AG09319 (cell line): ENCODE results near the gene LEP.

Source experiments
- DNase-seq: peaks from one replicate; pipeline ENCODE4 v3.0.0-alpha.2; 2010; ENCODE audit warnings: low read depth; ENCODE audit errors: extremely low read depth
- CTCF ChIP-seq: IDR thresholded peaks from 2 replicates; pipeline ENCODE4 v1.5.1; 2011; ENCODE audit warnings: low read depth, mild to moderate bottlenecking, inconsistent platforms, low read length, moderate library complexity

The LEP gene

DNA sequence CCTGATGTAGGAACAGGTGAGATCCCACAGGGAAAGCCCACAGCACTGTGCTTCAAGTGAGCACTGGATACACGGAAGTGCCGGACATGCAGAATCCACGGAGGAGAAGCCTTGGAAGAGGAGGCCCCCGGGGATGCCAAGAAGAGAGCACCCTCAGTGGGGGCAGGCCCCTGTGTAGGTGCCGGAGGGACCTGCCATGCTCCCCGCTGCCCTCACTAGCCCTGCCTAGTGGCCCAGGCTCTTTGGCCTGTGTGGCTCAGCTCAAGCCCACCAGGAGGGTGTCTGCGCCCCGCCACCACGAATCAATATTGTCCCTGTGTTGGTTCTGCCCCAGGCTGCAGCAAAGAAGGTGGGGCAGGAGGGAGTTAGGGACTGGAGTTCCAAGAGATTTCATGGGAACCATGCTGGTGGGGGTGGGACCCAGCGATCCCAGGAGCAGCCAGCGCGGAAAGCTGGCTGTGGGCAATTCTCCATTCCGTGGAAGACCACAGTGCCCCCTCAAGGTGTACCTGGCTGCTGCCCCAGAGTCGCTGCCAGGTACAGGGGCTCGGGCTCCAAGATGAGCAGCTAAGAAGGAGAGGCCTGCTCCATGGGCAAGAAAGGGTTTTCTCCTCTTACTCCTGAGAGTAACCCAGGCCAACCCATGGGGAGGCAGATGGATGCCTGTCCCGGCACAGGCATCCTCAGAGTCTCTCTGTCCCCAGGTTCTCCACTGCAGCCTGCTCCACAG lies 34.9 kb upstream of the LEP start:
- no peak for TF ChIP-seq CTCF
- DNase-seq: no peak

GRCh38 chr7:128206747-128207500 lies 34.2 kb upstream of the LEP start:
- no peak for DNase-seq
- no peak for TF ChIP-seq CTCF

DNA sequence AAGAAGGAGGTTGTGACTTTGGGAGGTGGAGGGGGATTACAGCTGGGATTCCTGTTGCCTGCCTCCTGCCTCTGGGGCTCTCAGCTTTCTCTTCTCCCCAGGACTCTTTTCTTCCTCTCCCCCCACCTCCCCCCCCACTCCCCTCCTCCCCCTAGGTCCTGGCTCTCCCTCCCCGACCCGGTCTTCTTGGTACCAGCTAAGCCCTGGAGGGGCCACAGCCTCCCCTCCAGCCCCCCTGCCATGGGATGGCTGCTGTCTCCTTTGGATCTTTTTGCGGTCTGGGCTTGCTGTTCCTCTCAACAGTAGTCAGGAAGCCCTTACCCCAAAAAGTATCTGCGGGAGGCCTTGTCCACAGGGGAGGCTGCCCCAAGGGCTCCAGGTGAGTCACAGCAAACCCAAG lies 33.5 kb upstream of the LEP start:
- no peak for TF ChIP-seq CTCF
- no peak for DNase-seq

DNA sequence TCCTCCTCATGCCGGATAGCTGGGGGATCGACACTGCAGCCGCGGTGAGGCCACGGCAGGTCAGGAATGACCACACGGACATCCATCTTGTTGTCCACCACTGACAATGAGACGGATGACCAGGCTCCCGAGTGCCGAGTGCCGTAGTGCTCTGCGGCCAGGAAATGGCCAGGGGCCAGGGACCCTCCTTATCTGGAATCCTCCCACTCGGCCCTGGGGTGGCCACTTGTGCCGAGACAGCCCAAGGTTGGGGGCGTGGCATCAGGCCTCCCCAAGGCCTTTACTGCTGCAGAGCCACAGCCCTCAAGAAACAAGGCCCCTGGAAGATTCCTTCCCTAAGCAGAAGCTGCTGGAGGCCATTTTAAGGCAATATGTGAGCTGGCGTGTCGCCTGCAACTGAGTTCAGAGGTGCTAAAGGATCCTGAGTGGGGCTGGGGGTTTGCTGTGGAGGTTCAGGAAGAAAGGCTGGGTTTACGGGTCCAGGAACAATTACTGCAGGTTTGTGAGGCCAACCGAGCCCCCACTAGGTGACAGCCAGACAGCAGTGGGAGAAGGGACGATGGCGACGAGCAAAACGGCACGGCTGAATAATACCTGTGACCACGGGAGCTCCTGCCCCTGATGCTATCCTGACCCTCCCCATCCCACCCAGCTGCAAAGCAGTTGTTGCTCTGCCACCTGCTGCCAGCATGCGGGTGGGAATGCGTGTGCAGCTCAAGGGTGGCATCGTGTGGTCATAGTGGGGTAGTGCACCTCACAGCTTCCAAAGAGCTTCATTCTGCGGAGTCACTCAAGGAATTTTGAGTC lies 31.6 kb upstream of the LEP start:
- TF ChIP-seq CTCF: peak; percentile 98
- peak; percentile 44 for DNase-seq

DNA sequence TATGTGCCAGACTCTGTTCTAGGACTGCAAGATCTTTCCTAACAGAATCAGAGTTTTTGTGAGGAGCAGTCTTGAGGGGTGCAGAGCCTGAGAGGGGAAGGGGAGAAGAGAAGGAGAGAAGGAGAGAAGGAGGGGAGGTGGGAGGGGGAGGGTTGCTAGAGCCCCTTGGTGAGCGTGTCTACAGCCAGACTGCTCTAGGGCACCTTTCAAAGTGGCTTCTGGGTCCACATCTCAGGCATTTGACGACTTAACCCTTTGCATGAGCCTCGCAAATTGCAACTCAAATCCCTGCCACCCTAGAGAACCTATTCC lies 31.1 kb upstream of the LEP start:
- TF ChIP-seq CTCF: no peak
- DNase-seq: no peak

GRCh38 chr7:128210590-128211570 lies 30.2 kb upstream of the LEP start:
- no peak for DNase-seq
- no peak for TF ChIP-seq CTCF
